ENCODE measurements around the gene KCNE4. TPM values are rescaled to one million over a fixed set of nuclear protein-coding genes. Genes with fewer than 3 reads are reported as not detected.

Gene KCNE4
- polyA plus RNA-seq, 1 of the 3 experiments (the other 2 are of a cell fraction) = 0.20 TPM

- Histone ChIP-seq H4K20me1 (ENCODE audit: insufficient read depth) (no peaks in the 10 kb centered on the region), H3K4me3 (ENCODE audit: low read depth in 2 of 2, low read length in 1 of 2) (no peak overlapping the region), H3F3A (replicated peaks; ENCODE audit: insufficient read depth) (peaks cover 5% of the 10 kb centered on the region), H3K79me2 (ENCODE audit: insufficient read depth) (no peaks in the 10 kb centered on the region), H3K9me2 (no peaks in the 10 kb centered on the region), H3K4me1 (ENCODE audit: control insufficient read depth in 1 of 2, insufficient read depth in 2 of 2, low read depth in 1 of 2, low read length in 1 of 2) (peaks cover 16 to 36% of the 10 kb centered on the region in 2 experiments; a peak in 3 of 4 replicates), H3K27ac (ENCODE audit: low read depth in 2 of 2, low read length in 1 of 2) (peak overlapping the region; percentile 59 to 78), H2AFZ (ENCODE audit: low read depth) (no peak overlapping the region), H3K27me3 (ENCODE audit: insufficient read depth) (no peaks in the 10 kb centered on the region), H3K9me3 (no peaks in the 10 kb centered on the region), H3K4me2 (0 out of 2 replicates have a peak overlapping the region, but pooled peaks have one; percentile 1), H3K9ac (no peak overlapping the region), H3K36me3 (replicated peaks in 1 of 2; ENCODE audit: control insufficient read depth in 1 of 2, insufficient read depth in 2 of 2, low read length in 1 of 2) (no peaks in the 10 kb centered on the region)
- WGBS (ENCODE audit: low lambda C conversion rate) = 91% methylated on average over 3 of the region's 3 CpGs
- ChIA-PET POLR2A (no interaction called here), CTCF (interaction anchor here (0.6 to 5.4 kb wide), 4 partner anchors 18 to 127 kb away, joined by 3 to 37 read pairs (median 17); no protein-coding TSS in a partner anchor)
- TF ChIP-seq YY1 (IDR thresholded peaks at IDR 0.05; ENCODE audit: low read depth) = no peak
- no peak for TF ChIP-seq TEAD4 (IDR thresholded peaks at IDR 0.05; ENCODE audit: borderline replicate concordance, insufficient read depth)
- TF ChIP-seq ZBTB33 (IDR thresholded peaks at IDR 0.05; ENCODE audit: borderline replicate concordance, low read depth) = no peak
- no peak for TF ChIP-seq USF1 (IDR thresholded peaks at IDR 0.05; ENCODE audit: borderline replicate concordance, low read depth)
- no peak for TF ChIP-seq FOXJ3 (CRISPR knock-in tag; IDR thresholded peaks at IDR 0.05)
- no peak for TF ChIP-seq JUND (IDR thresholded peaks at IDR 0.05)
- no peak for TF ChIP-seq RXRA (IDR thresholded peaks at IDR 0.05; ENCODE audit: borderline replicate concordance, low read depth)
- TF ChIP-seq MEF2A (IDR thresholded peaks at IDR 0.05; ENCODE audit: borderline replicate concordance, low read depth) = no peak
- TF ChIP-seq NRF1 (IDR thresholded peaks at IDR 0.05; ENCODE audit: low read depth, low read length) = no peak
- no peak for TF ChIP-seq SMC3 (IDR thresholded peaks at IDR 0.05; ENCODE audit: low read depth, low read length)
- TF ChIP-seq SIN3A (IDR thresholded peaks at IDR 0.05; ENCODE audit: borderline replicate concordance, low read depth, low read length) = no peak
- TF ChIP-seq GABPA (IDR thresholded peaks at IDR 0.05; ENCODE audit: low read depth) = no peak
- TF ChIP-seq TAF1 (IDR thresholded peaks at IDR 0.05; ENCODE audit: borderline replicate concordance, low read depth, low read length) = no peak
- no peak for TF ChIP-seq EP300 (IDR thresholded peaks at IDR 0.05; ENCODE audit: borderline replicate concordance in 1 of 2, low read depth in 1 of 2, low read length in 1 of 2)
- no peak for TF ChIP-seq RAD21 (IDR thresholded peaks at IDR 0.05; ENCODE audit: low read length)
- TF ChIP-seq REST (IDR thresholded peaks at IDR 0.05; ENCODE audit: low read depth, low read length) = no peak
- TF ChIP-seq NFIC (IDR thresholded peaks at IDR 0.05; ENCODE audit: borderline replicate concordance) = no peak
- no peak for TF ChIP-seq USF2 (IDR thresholded peaks at IDR 0.05; ENCODE audit: borderline replicate concordance, low read depth, low read length)
- no peak for TF ChIP-seq RCOR1 (IDR thresholded peaks at IDR 0.05; ENCODE audit: low read length)
- no peak for DNase-seq
Observed at GRCh38 chr2:223099561-223099960, 47.6 kb downstream of the KCNE4 start.

All from SK-N-SH (cell line).